NCI-H526 (cell line): ENCODE measurements around the gene MGST2.
"Not testable (repeated sequence)": the region's sequence is repeated elsewhere in the genome, so short reads cannot be mapped to it uniquely, and the experiment has no call there.

Experiments used
- DNase-seq, 2 experiments: peaks; one replicate each; lab custom pipeline; 2025; lab: John Stamatoyannopoulos, UW

MGST2 gene

GRCh38 chr4:139665690-139666529 is at the start of gene MGST2:
Gene MGST2, plus strand, starts transcription at chr4:139665819. Its CDS starts 201 bp downstream, at chr4:139666020.
- peak; percentile 83 to 87 for DNase-seq

- peak in 1 of 2 experiments; percentile 11 for DNase-seq
Measured at GRCh38 chr4:139617702-139618490, 47.7 kb upstream of the MGST2 start.

- peak; percentile 9 to 35 for DNase-seq
Measured at GRCh38 chr4:139619644-139620043, 46.0 kb upstream of the MGST2 start.

- DNase-seq: no peak
Measured at GRCh38 chr4:139622901-139623381, 42.7 kb upstream of the MGST2 start.

GRCh38 chr4:139624441-139625092 is 41.1 kb upstream of the MGST2 start:
- no peak for DNase-seq

GRCh38 chr4:139625093-139625455 is 40.5 kb upstream of the MGST2 start:
- DNase-seq: no peak

- no peak for DNase-seq
Measured at GRCh38 chr4:139625482-139625881, 40.1 kb upstream of the MGST2 start.

GRCh38 chr4:139628184-139629012 is 37.2 kb upstream of the MGST2 start:
- peak; percentile 93 to 96 for DNase-seq

GRCh38 chr4:139629436-139630125 is 36.0 kb upstream of the MGST2 start:
- DNase-seq: peak in 1 of 2 experiments; percentile 20

- DNase-seq: no peak
Measured at GRCh38 chr4:139630126-139630495, 35.5 kb upstream of the MGST2 start.

GRCh38 chr4:139630991-139631390 is 34.6 kb upstream of the MGST2 start:
- DNase-seq: no peak

- no peak for DNase-seq
Measured at GRCh38 chr4:139631791-139632190, 33.8 kb upstream of the MGST2 start.

GRCh38 chr4:139632739-139633138 is 32.9 kb upstream of the MGST2 start:
- DNase-seq: not testable (repeated sequence)

- DNase-seq: no peak
Measured at GRCh38 chr4:139633195-139633594, 32.4 kb upstream of the MGST2 start.

- DNase-seq: peak; percentile 27 to 81
Measured at GRCh38 chr4:139633661-139634060, 32.0 kb upstream of the MGST2 start.

- peak; percentile 11 to 36 for DNase-seq
Measured at GRCh38 chr4:139635966-139636365, 29.7 kb upstream of the MGST2 start.

GRCh38 chr4:139638306-139638705 is 27.3 kb upstream of the MGST2 start:
- not testable (repeated sequence) for DNase-seq

- DNase-seq: no peak
Measured at GRCh38 chr4:139639654-139640053, 26.0 kb upstream of the MGST2 start.

GRCh38 chr4:139641218-139641617 is 24.4 kb upstream of the MGST2 start:
- no peak for DNase-seq

- no peak for DNase-seq
Measured at GRCh38 chr4:139642364-139642763, 23.3 kb upstream of the MGST2 start.
